M059J (cell line): ENCODE data around the gene TTN. TPM values are rescaled to one million over a fixed set of nuclear protein-coding genes. Genes with fewer than 3 reads are reported as not detected.
"Not testable (repeated sequence)": the region's sequence is repeated elsewhere in the genome, so short reads cannot be mapped to it uniquely, and the experiment has no call there.

Experiments
- DNase-seq: peaks from one replicate; pipeline ENCODE4 v3.0.0-alpha.2; 2012; ENCODE audit warnings: low read depth
- total RNA-seq: library from RNA; depleted of rRNA; stranded (reverse); fragments of >200 nt; shearing (Covaris generic); gene quantifications from 2 replicates; pipeline ENCODE4 v1.2.3, GENCODE V29; 2014

The TTN gene
- total RNA-seq, 1 experiment from 2014 or later = 0.52 TPM

DNA sequence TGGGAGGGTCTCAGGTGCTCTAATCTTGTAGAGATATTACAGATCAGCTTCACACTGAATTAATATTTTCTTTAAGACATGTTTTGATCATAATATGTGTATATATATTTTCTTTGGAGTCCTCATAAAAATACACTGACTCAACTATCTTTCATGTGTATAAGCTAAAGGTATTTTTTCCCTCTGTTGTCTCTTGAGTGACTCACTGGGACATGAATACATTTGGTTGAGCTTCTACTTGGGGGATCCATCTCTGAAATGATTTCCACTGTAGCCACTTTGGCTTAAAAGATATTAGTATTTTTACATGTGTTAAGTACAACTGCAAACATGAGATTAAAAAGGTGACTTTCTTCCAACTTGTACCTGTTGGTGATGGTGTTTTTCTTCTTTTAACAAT, 140.8 kb downstream of the TTN start:
- no peak for DNase-seq

GRCh38 chr2:178658480-178658879, 148.7 kb downstream of the TTN start:
- DNase-seq = not testable (repeated sequence)

DNA sequence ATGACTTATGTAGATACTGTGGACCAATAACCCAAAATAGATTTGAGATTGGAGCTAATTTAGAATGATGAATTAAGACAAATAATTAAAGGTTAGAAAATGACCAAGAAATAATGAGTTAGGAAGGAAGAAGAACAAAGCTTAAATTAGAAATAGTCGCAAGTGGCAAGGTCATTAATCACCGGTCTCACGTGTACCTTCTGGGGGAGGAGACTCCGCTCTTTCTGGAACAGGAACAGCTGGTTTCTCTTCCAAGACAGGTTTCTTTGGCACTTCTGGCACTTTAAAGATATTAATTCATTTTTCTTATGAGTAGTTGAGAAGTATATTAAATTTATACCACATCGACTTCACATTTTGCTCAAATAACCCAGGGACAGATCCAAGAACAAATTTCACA, 156.7 kb downstream of the TTN start:
- DNase-seq = no peak

DNA sequence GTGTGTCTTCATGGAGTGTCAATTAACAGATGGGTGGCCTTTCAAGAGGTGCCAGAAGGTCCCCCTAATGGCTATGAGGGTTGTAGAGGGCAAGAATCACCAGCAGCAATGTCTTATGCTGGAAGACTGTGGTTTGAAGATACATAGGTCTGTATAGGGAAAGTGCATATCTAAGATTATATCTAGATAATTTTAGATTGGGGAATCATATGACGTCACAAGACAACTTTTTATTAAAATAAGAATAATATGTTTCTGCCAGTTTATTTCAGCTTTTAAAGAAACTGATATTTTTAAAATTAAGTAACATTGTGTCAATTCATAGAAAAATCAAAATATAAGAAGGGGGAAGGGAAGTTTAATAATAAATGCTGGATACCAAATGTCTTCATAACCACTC, 162.3 kb downstream of the TTN start:
- DNase-seq = no peak

DNA sequence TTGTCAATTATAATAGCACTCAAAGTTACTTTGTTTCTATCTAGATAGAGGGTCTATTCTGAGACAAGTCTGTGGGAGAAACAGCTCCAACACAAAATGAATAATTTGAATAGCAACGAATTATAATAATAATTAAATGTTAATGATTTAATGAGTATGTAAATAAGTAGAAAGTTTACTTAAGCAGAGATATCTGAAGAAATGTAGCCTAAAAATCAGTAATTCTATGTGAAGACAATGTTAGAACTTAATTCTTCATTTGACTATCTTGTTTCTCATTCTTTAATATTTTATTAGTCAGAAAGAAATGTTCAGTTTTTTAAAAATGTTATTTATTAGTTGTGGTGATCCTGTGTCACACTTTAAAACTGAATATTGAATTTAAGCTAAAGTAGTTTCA, 165.7 kb downstream of the TTN start:
- DNase-seq = no peak

- no peak for DNase-seq
These were observed 171.3 kb downstream of the TTN start for GRCh38 chr2:178635897-178636296.

- DNase-seq = no peak
These were observed 174.5 kb downstream of the TTN start for GRCh38 chr2:178632729-178633128.

DNA sequence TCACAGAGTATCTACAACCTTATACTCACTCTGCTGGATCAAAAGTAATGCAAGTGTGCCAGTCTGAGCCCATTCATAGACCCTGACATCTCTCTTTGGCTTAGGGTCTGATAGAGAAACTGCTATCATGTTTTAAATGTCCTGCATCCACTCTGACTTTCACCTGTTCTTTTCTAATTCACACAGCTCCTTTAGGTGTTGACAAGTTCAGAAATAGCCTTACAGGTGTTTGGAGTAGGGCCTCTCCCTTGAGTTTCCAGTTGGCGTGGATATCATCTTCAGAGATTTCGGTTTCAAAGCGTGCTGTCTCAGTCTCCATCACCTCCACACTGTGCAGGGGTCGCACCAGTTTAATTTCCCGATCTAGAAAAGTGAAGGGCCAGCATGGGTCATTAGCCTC, 176.6 kb downstream of the TTN start:
- no peak for DNase-seq

- no peak for DNase-seq
These were observed 177.8 kb downstream of the TTN start for GRCh38 chr2:178629463-178629862.

GRCh38 chr2:178628605-178629004, 178.6 kb downstream of the TTN start:
- no peak for DNase-seq

DNA sequence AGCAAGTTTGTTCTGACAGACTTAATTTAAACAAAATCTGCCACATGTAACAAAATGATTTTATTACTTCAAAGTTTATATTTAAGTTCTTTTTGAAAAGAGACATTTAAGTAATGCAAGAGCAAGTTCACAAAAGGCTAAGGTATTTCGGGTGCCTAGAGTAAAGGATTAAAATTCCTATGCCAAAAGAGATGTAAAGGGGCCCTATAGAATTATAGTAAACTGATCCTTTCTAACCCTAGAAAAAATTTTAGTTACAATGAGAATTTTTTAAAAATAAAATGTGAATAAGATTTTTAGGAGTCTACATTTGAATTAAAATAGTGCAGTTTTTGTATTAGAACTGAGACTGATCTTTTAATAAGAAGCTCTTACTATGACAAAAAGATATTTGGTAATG, 179.8 kb downstream of the TTN start:
- DNase-seq = no peak

GRCh38 chr2:178615969-178616368, 191.3 kb downstream of the TTN start:
- DNase-seq = no peak

GRCh38 chr2:178602901-178603300, 204.3 kb downstream of the TTN start:
- no peak for DNase-seq

- DNase-seq = no peak
These were observed 214.6 kb downstream of the TTN start for GRCh38 chr2:178592655-178593054.

DNA sequence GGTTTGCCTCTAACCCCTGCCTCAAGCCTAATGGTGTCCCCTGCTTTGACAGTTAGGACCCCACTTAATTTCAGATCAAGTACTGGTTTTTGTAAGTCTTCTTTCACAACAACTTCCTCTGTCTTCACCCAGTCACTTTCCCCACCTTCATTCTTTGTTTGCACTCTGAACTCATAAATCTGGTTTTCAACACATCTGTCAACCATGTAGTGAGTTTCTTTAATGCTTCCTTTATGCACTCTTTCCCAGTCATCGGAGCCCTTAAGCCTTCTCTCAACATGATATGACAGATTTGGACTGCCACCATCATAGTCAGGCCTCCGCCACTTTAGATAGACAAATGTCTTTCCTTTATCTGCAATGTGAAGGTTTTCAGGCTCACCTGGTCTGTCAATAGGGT, 217.9 kb downstream of the TTN start:
- DNase-seq = no peak

DNA sequence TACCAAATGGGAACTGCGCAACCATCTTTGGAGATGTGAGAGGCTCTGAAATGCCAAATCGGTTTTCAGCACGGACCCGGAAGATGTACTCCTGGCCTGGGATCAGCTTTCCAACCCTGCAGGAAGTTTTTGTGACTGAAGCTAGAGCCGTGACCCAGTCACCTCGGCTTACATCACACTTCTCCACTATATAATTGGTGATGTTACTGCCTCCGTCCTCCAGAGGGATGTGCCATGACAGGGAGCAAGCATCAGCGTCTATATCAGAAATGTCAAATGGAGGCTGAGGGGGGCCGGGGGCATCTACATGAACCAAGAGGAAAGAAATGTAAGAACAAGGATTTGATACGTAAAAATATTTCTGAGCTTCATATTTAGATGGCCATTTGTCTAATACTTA, 222.6 kb downstream of the TTN start:
- no peak for DNase-seq

DNA sequence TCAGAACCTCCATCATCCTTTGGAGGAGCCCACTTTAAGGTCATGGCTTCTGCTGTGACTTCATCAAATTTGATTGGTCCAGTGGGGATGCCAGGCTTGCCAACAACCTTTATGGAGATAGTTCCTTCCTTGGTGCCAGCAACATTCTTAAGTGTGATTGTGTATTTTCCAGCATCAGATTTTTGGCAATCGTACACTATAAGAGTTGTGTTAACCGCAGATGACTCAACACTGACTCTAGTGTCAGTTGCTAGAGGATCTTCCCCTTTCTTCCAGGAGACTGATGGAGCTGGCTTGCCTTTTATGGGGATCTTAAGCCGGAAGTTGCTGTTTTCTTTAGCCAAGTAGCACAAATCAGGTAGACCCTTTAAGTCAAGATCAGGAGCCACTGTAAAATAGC, 228.2 kb downstream of the TTN start:
- peak; percentile 84 for DNase-seq

- DNase-seq = no peak
These were observed 232.4 kb downstream of the TTN start for GRCh38 chr2:178574789-178575188.

DNA sequence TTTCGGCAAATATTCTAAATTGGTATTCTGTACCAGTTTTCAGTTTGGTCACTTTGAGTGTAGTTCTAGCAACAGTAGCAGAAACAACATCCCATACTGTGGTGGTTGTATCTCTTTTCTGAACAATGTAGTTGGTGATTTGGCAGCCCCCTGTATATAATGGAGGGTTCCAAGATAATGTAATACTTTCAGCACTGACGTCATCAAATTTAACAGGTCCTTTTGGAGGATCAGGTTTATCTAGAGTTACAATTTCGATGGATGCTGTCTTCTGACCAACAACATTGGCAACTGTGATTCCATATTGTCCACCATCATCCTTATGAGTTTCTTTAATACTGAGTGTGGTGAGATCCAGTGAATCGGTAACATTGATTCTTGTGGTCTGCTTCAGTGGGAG, 239.0 kb downstream of the TTN start:
- DNase-seq = no peak

DNA sequence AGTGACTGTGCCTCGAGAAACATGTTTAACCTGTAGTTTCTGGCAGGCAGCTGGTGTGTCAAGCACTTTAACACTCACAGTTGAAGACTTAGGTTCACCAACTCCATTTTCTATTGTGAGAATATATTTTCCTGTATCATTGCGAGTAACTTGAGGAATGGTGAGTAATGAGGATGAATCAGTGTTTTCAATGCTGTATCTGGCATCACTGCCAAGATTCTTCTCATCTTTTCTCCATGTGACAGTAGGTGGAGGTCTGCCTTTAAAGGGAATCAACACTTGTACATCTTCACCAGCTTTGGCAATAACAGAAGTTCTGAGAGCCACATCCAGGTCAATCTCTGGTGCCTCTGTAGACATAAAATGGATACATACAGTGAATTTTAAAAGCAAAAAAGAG, 254.2 kb downstream of the TTN start:
- peak; percentile 70 for DNase-seq

DNA sequence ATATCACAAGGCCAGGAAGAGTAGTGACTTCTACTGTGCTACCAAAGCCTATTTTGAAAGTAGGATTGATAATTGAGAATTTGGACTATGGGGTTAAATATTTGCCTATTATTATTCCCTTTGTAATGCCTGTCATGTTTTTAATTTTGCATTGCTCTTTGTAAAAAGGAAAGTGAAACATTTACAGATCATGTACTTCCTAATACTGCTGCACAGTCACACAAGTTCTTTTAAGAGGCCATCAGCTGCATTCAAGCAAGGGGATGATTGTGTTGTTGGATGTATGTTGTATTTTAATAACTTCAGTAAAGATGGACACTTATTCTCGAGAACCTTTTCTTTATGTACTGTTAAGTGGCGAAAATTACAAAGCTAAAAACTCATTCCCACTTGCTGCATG, 256.9 kb downstream of the TTN start:
- DNase-seq = no peak

GRCh38 chr2:178542569-178542968, 264.7 kb downstream of the TTN start:
- no peak for DNase-seq

DNA sequence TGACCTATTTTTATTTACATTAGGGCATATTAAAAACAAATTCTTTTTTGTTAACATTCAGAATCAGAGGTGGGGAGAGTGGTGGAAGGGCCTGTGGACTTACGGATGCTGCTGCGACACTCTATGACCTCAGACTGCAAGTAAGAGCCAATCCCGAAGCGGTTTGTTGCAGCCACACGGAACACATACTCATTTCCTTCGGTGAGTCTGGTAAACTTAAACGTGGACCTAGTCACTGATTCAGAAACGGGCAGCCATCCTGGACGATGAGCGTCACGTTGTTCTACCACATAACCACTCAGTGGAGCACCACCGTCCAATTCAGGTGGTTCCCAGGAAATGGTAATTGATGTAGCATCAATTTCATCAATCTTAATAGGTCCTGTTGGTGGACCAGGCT, 265.1 kb downstream of the TTN start:
- DNase-seq = no peak

DNA sequence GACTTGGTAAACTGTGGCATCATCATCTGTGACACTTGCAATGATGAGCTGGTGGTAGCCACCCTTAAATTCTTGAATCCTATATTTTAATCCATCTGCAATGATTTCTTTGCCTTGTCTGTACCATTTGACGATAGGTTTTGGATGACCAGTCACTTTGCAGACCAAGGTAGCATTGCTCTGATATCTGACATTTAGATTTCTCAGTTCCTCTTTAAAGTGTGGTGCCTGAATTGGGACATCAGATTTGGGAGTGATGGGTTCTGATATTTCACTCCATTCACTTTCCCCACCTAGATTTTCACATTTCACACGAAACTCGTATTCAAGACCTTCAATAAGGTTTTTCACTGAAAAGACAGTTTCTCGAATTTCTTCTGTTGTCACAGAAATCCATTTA, 271.2 kb downstream of the TTN start:
- DNase-seq = no peak

DNA sequence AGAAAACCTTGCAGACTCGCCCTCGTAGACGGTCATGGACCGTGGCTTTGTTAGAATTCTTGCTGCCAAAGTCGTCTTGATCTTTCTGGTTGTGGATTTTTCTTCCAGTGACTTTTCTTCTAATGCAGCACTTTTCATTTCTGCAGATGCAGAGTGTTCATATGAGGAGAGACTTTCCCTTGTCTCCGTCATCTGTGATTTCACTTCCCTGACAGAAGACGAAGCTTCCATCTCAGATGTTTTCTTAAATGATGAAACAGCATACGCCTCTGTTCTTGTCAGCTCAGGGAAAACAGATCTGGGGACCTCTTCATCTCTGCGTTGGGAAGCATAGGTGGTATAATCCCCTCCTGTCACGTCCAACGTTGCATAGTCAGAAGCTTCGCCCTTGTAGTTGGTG, 276.1 kb downstream of the TTN start:
- DNase-seq = no peak
